HFFc6 (cell line): ENCODE data around the gene SUMO3. TPM values are rescaled to one million over a fixed set of nuclear protein-coding genes. Genes with fewer than 3 reads are reported as not detected.
A peak's percentile ranks its signal among the peaks of the same experiment; 100 is the strongest.

Source experiments
- DNase-seq: peaks from one replicate; pipeline ENCODE4 v3.0.0-alpha.2; 2018
- H3K27ac Mint-ChIP-seq: 2 replicates; pipeline ENCODE4 v1.8.0; 2020; ENCODE audit warnings: mild to moderate bottlenecking, mixed read lengths
- H3K27me3 Mint-ChIP-seq: 2 replicates; pipeline ENCODE4 v1.8.0; 2021; ENCODE audit warnings: mild to moderate bottlenecking, moderate library complexity, mixed read lengths; ENCODE audit not compliant: insufficient read depth
- H3K36me3 Mint-ChIP-seq: 2 replicates; pipeline ENCODE4 v1.8.0; 2021; ENCODE audit warnings: low read depth, mixed read lengths
- H3K4me1 Mint-ChIP-seq: 2 replicates; pipeline ENCODE4 v1.8.0; 2020; ENCODE audit warnings: low read depth, mixed read lengths
- H3K4me3 Mint-ChIP-seq: 2 replicates; pipeline ENCODE4 v1.8.0; 2020; ENCODE audit warnings: mild to moderate bottlenecking, moderate library complexity, mixed read lengths
- H3K9me3 Mint-ChIP-seq: 2 replicates; pipeline ENCODE4 v1.8.0; 2020; ENCODE audit warnings: mild to moderate bottlenecking, mixed read lengths
- CTCF ChIP-seq: fragments of 200-600 bp; sonication (generic); IDR thresholded peaks from 2 replicates; pipeline ENCODE4 v1.5.0; 2021; ENCODE audit warnings: antibody characterized with exemption, mild to moderate bottlenecking
- total RNA-seq, 6 experiments: library from RNA; stranded (reverse); fragmentation: NEBNext Ultra II Directional; extraction: Animal tissue kit (Norgen Biotek cat#: 25700); gene quantifications; 2 replicates in 1 of 6; 3 replicates in 5 of 6; pipeline ENCODE4 v1.2.3, GENCODE V29; 2021

Gene SUMO3
- total RNA-seq, 6 experiments from 2014 or later: 116 to 160 (median 147) TPM

- no peaks in the 10 kb centered on the region; the same call in 1 of the 2 replicates for H3K27me3 Mint-ChIP-seq
- H3K36me3 Mint-ChIP-seq: peaks cover 11% of the 10 kb centered on the region; the same call in 1 of the 2 replicates
- H3K27ac Mint-ChIP-seq: peak overlapping the region; percentile 22; the same call in 1 of the 2 replicates
- no peak for TF ChIP-seq CTCF
- peak overlapping the region; percentile 83 for H3K4me3 Mint-ChIP-seq
- DNase-seq: no peak
- peaks cover 33% of the 10 kb centered on the region for H3K4me1 Mint-ChIP-seq
- no peaks in the 10 kb centered on the region for H3K9me3 Mint-ChIP-seq
Observed at GRCh38 chr21:44815852-44816628, 1.8 kb downstream of the SUMO3 start.

GRCh38 chr21:44815225-44815624, 2.6 kb downstream of the SUMO3 start:
- no peak overlapping the region; the same call in 1 of the 2 replicates for H3K27ac Mint-ChIP-seq
- H3K36me3 Mint-ChIP-seq: peaks cover 11% of the 10 kb centered on the region; the same call in 1 of the 2 replicates
- TF ChIP-seq CTCF: no peak

GRCh38 chr21:44814498-44815023, 3.3 kb downstream of the SUMO3 start:
- TF ChIP-seq CTCF: no peak
- no peak overlapping the region for H3K27ac Mint-ChIP-seq
- H3K36me3 Mint-ChIP-seq: peaks cover 6% of the 10 kb centered on the region; the same call in 1 of the 2 replicates
- H3K27me3 Mint-ChIP-seq: no peaks in the 10 kb centered on the region; the same call in 1 of the 2 replicates
- no peaks in the 10 kb centered on the region for H3K9me3 Mint-ChIP-seq
- H3K4me1 Mint-ChIP-seq: peaks cover 19% of the 10 kb centered on the region
- no peak overlapping the region for H3K4me3 Mint-ChIP-seq
- DNase-seq: no peak

More at GRCh38 chr21:44815225-44815624, 2.6 kb downstream of the SUMO3 start:
- Mint-ChIP-seq H3K9me3 (no peaks in the 10 kb centered on the region), H3K4me1 (peaks cover 25% of the 10 kb centered on the region), H3K27me3 (no peaks in the 10 kb centered on the region; the same call in 1 of the 2 replicates), H3K4me3 (no peak overlapping the region)
- DNase-seq: no peak

- Mint-ChIP-seq H3K27ac (no peak overlapping the region), H3K36me3 (0 out of 2 replicates have a peak, but pooled peaks cover 4% of the 10 kb centered on the region), H3K27me3 (no peaks in the 10 kb centered on the region; the same call in 1 of the 2 replicates), H3K4me3 (no peak overlapping the region), H3K9me3 (no peaks in the 10 kb centered on the region), H3K4me1 (peaks cover 19% of the 10 kb centered on the region)
- DNase-seq: no peak
- no peak for TF ChIP-seq CTCF
Observed at GRCh38 chr21:44813727-44814126, 4.1 kb downstream of the SUMO3 start.

- DNase-seq: no peak
- Mint-ChIP-seq H3K9me3 (no peaks in the 10 kb centered on the region), H3K4me3 (no peak overlapping the region), H3K27me3 (no peaks in the 10 kb centered on the region; the same call in 1 of the 2 replicates), H3K4me1 (peaks cover 19% of the 10 kb centered on the region), H3K27ac (no peak overlapping the region), H3K36me3 (0 out of 2 replicates have a peak, but pooled peaks cover 4% of the 10 kb centered on the region)
- no peak for TF ChIP-seq CTCF
Observed at GRCh38 chr21:44813149-44813548, 4.7 kb downstream of the SUMO3 start.
